ENCODE results near the gene GZMM.

GZMM gene

GRCh38 chr19:535017-535835 lies 8.6 kb upstream of the GZMM start:
- no peak for DNase-seq

GRCh38 chr19:536031-536880 lies 7.6 kb upstream of the GZMM start:
- DNase-seq: no peak

GRCh38 chr19:536881-537404 lies 6.9 kb upstream of the GZMM start:
- DNase-seq: no peak

GRCh38 chr19:538641-539428 lies 5.0 kb upstream of the GZMM start:
- DNase-seq: no peak

- DNase-seq: no peak
Measured at GRCh38 chr19:539429-540030, 4.3 kb upstream of the GZMM start.

GRCh38 chr19:540867-541637 lies 2.8 kb upstream of the GZMM start:
- DNase-seq: no peak

GRCh38 chr19:541699-542098 lies 2.2 kb upstream of the GZMM start:
- DNase-seq: no peak

GRCh38 chr19:542173-542866 lies 1.5 kb upstream of the GZMM start:
- no peak for DNase-seq

- no peak for DNase-seq
Measured at GRCh38 chr19:547117-547516, 3.3 kb downstream of the GZMM start.

- DNase-seq: no peak
Measured at GRCh38 chr19:547836-548720, 4.2 kb downstream of the GZMM start.

GRCh38 chr19:548886-549830 lies 5.3 kb downstream of the GZMM start:
- DNase-seq: no peak

GRCh38 chr19:554817-555216 lies 11.0 kb downstream of the GZMM start:
- no peak for DNase-seq

- no peak for DNase-seq
Measured at GRCh38 chr19:555474-555808, 11.6 kb downstream of the GZMM start.

GRCh38 chr19:556611-557382 lies 12.9 kb downstream of the GZMM start:
- no peak for DNase-seq

GRCh38 chr19:558770-559439 lies 15.1 kb downstream of the GZMM start:
- DNase-seq: no peak

GRCh38 chr19:560121-560520 lies 16.3 kb downstream of the GZMM start:
- DNase-seq: no peak

- no peak for DNase-seq
Measured at GRCh38 chr19:566403-566802, 22.6 kb downstream of the GZMM start.

- no peak for DNase-seq
Measured at GRCh38 chr19:566844-567243, 23.0 kb downstream of the GZMM start.

Data from NCI-H1092 (cell line).